SK-N-SH treated with all-trans-retinoic acid at 6 μM for 48 hours (cell line): ENCODE measurements around the gene CAMK2A.

Experiments
- PPARA ChIP-seq: fragments of 250-450 bp; sonication (Bioruptor Pico); IDR thresholded peaks from 2 replicates; pipeline ENCODE4 v1.5.0; 2020; ENCODE audit warnings: mild to moderate bottlenecking, borderline replicate concordance
- RARB ChIP-seq: fragments of 250-450 bp; sonication (Bioruptor Pico); IDR thresholded peaks from 2 replicates; pipeline ENCODE4 v1.8.0; 2021; ENCODE audit warnings: mild to moderate bottlenecking, moderate library complexity
- SNAI2 ChIP-seq: fragments of 250-450 bp; sonication (Bioruptor Pico); IDR thresholded peaks from 2 replicates; pipeline ENCODE4 v1.5.0; 2020; ENCODE audit warnings: mild to moderate bottlenecking, moderate library complexity
- ZC3H10 ChIP-seq: fragments of 250-450 bp; sonication (Bioruptor Pico); IDR thresholded peaks from 2 replicates; pipeline ENCODE4 v1.5.1; 2021; ENCODE audit warnings: mild to moderate bottlenecking, moderate library complexity
- ZNF565 ChIP-seq: fragments of 450-650 bp; formaldehyde crosslinking; conservative IDR thresholded peaks from 2 replicates; pipeline ENCODE4 v1.5.0; 2020; ENCODE audit warnings: low read depth, mild to moderate bottlenecking, moderate library complexity

- TF ChIP-seq ZNF565 (CRISPR knock-in tag) (no peak), ZC3H10 (CRISPR knock-in tag) (no peak), SNAI2 (CRISPR knock-in tag) (no peak), RARB (CRISPR knock-in tag) (no peak), PPARA (CRISPR knock-in tag) (no peak)
Observed at GRCh38 chr5:150246835-150247234, 42.7 kb downstream of the CAMK2A start.
